H1 (cell line): Measurements from ENCODE around the gene ANKRD40.

Source experiments
- MAX ChIP-seq: IDR thresholded peaks from 2 replicates; pipeline ENCODE4 v1.6.1; 2012; ENCODE audit warnings: inconsistent platforms
- POLR2A ChIP-seq, 2 experiments: IDR thresholded peaks; 1 replicate in 1 of 2; 2 replicates in 1 of 2; pipeline ENCODE4 v1.6.1; 2011; ENCODE audit warnings: low read depth in 2 of 2, low read length in 2 of 2, mild to moderate bottlenecking in 2 of 2; ENCODE audit errors: control extremely low read depth in 1 of 2
- TF ChIP-seq, protein P1 (sequence below), 3 experiments: IDR thresholded peaks; 1 replicate in 2 of 3; 2 replicates in 1 of 3; pipeline versions ENCODE4 v1.5.1 to v1.6.1; 2011; ENCODE audit warnings: low read length in 3 of 3, mild to moderate bottlenecking in 3 of 3, inconsistent platforms in 2 of 3, low read depth in 1 of 3, moderate library complexity in 1 of 3; ENCODE audit not compliant: insufficient read depth in 1 of 3; ENCODE audit errors: control extremely low read depth in 1 of 3

GRCh38 chr17:50663812-50664374, 43.8 kb downstream of the ANKRD40 start:
- TF ChIP-seq POLR2A (IDR thresholded peaks at IDR 0.05; ENCODE audit: control extremely low read depth in 1 of 2, low read depth in 2 of 2, low read length in 2 of 2) (no peak), MAX (no peak)
- TF ChIP-seq, protein P1, sequence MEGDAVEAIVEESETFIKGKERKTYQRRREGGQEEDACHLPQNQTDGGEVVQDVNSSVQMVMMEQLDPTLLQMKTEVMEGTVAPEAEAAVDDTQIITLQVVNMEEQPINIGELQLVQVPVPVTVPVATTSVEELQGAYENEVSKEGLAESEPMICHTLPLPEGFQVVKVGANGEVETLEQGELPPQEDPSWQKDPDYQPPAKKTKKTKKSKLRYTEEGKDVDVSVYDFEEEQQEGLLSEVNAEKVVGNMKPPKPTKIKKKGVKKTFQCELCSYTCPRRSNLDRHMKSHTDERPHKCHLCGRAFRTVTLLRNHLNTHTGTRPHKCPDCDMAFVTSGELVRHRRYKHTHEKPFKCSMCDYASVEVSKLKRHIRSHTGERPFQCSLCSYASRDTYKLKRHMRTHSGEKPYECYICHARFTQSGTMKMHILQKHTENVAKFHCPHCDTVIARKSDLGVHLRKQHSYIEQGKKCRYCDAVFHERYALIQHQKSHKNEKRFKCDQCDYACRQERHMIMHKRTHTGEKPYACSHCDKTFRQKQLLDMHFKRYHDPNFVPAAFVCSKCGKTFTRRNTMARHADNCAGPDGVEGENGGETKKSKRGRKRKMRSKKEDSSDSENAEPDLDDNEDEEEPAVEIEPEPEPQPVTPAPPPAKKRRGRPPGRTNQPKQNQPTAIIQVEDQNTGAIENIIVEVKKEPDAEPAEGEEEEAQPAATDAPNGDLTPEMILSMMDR (IDR thresholded peaks at IDR 0.05; ENCODE audit: control extremely low read depth in 1 of 3, insufficient read depth in 1 of 3, low read depth in 1 of 3, low read length in 3 of 3): no peak
